Forelimb muscle (tissue), 1 donor: ENCODE results near the gene C9orf78. TPM values are rescaled to one million over a fixed set of nuclear protein-coding genes. Genes with fewer than 3 reads are reported as not detected.
A peak's percentile ranks its signal among the peaks of the same experiment; 100 is the strongest.
"Not testable (repeated sequence)": the region's sequence is repeated elsewhere in the genome, so short reads cannot be mapped to it uniquely, and the experiment has no call there.

Source experiments
- DNase-seq: peaks from one replicate; pipeline ENCODE4 v3.0.0-alpha.2; 2013; ENCODE audit warnings: low read depth
- polyA plus RNA-seq: library from polyadenylated mRNA; unstranded; fragments of 120-200 nt; gene quantifications from one replicate; pipeline ENCODE4 v1.2.1, GENCODE V29; 2013; ENCODE audit not compliant: insufficient read length

The C9orf78 gene
- polyA plus RNA-seq, 1 donor: 46.7 TPM

GRCh38 chr9:129813661-129814060 is 21.4 kb downstream of the C9orf78 start:
- DNase-seq: no peak

DNA sequence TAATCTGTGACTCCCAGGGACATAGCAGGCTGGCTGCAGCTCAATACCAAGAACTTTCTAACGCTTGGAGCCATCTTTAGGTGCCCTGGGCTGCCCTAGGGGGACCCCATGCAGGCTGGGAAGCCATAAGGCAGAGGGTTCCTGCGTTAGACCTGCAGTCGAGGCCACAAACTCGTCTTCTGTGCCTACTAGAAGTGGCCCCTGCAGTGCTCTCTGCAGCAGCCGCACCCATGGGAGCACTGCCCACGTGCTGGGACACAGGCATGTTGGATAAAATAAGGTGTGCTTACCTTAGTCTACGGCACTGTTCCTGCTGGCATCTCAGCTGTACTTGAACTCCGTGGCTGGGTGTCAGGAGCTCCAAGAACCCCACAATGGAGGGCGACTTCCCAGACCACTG is 22.7 kb downstream of the C9orf78 start:
- DNase-seq: no peak

GRCh38 chr9:129811967-129812363 is 23.1 kb downstream of the C9orf78 start:
- DNase-seq: no peak

GRCh38 chr9:129810788-129811187 is 24.3 kb downstream of the C9orf78 start:
- DNase-seq: no peak

- DNase-seq: no peak
Observed at GRCh38 chr9:129810116-129810515, 25.0 kb downstream of the C9orf78 start.

GRCh38 chr9:129809346-129809745 is 25.7 kb downstream of the C9orf78 start:
- DNase-seq: no peak

- no peak for DNase-seq
Observed at GRCh38 chr9:129806061-129806460, 29.0 kb downstream of the C9orf78 start.

- DNase-seq: no peak
Observed at GRCh38 chr9:129803676-129804060, 31.4 kb downstream of the C9orf78 start.

DNA sequence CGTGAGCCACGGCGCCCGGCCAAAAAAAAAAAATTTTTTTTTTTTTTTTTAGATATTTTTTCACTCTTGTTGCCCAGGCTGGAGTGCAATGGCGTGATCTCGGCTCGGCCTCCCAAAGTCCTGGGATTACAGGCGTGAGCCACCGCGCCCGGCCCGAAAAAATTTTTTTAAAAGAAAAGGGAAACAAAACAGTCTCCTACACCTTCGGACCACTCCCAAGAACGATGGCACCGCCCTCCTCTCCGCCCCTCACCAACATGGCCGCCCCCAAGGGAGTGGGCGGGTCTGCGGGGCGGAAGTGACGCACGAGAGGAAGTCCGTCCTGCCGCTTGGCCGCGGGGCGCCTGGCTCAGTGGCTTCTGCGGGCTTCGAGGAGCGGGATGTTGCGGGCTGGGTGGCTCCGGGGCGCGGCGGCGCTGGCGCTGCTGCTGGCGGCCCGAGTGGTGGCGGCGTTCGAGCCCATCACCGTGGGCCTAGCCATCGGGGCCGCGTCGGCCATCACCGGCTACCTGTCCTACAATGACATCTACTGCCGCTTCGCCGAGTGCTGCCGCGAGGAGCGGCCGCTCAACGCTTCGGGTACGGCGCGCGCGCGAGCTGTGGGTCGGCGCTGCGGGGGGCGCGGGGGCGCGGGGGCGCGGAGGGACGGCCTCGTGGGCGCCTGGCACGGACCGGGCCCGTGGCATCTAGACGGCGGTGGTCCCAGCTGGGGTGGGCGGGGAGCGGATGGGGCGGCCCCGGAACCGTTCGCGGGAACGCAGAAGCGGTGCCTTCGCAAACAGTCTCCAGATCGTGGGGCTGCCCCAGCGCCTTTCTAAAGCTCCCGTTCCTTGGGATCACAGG is 32.0 kb downstream of the C9orf78 start, which contains the start of gene TOR1B:
Gene TOR1B, plus strand, starts transcription at position 352 of the 843 bp plus-strand sequence. Its CDS starts 29 bp downstream, at position 381.
- DNase-seq: peak; percentile 73

GRCh38 chr9:129801504-129801903 is 33.6 kb downstream of the C9orf78 start:
- no peak for DNase-seq

- DNase-seq: no peak
Observed at GRCh38 chr9:129798973-129799372, 36.1 kb downstream of the C9orf78 start.

DNA sequence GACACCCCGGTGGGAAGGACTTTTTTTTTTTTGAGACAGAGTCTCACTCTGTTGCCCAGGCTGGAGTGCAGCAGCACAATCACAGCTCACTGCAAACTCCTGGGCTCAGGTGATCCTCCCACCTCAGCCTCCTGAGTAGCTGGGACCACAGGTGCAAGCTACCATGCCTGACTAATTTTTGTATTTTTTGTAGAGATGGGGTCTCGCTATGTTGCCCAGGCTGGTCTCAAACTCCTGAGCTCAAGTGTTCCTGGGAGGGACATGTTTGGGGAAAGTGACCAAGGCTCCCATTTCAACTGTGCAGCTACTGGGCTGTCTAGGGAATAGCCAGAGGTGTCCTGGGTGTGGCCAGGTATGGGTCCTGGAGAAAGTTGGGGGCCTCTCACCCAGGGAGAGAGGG is 39.0 kb downstream of the C9orf78 start:
- DNase-seq: not testable (repeated sequence)

DNA sequence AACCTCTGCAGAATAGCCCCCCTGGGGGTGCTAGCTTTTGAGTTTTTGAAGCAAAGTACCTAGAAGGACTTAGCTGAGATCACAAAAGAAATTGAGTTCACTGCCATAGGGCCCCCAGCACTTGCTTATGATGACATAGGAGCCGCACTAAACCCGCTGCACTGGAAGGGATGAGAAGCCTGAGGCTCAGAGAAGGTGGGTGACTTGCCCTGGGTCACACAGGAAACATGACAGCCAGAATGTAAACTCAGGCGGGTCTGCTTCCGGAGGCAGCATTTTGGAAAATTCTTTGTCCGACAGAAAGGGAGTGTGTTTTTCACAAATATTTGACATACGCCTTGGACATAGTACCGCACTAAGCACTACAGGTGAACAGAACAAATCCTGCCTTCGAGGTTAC is 40.5 kb downstream of the C9orf78 start:
- DNase-seq: no peak

GRCh38 chr9:129786481-129786880 is 48.6 kb downstream of the C9orf78 start:
- no peak for DNase-seq

- DNase-seq: no peak
Observed at GRCh38 chr9:129785866-129786265, 49.2 kb downstream of the C9orf78 start.

DNA sequence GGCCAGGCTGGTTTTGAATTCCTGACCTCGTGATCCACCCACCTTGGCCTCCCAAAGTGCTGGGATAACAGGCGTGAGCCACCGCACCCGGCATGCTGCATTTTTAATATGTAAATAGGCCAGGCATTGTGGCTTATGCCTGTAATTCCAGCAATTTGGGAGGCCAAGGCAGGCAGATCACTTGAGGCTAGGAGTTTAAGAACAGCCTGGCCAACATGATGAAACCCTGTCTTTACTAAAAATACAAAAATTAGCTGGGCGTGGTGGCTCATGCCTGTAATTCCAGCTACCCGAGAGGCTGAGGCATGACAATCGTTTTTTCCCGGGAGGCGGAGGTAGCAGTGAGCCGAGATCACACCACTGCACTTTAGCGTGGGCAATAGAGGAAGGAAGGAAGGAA is 50.1 kb downstream of the C9orf78 start:
- DNase-seq: not testable (repeated sequence)

DNA sequence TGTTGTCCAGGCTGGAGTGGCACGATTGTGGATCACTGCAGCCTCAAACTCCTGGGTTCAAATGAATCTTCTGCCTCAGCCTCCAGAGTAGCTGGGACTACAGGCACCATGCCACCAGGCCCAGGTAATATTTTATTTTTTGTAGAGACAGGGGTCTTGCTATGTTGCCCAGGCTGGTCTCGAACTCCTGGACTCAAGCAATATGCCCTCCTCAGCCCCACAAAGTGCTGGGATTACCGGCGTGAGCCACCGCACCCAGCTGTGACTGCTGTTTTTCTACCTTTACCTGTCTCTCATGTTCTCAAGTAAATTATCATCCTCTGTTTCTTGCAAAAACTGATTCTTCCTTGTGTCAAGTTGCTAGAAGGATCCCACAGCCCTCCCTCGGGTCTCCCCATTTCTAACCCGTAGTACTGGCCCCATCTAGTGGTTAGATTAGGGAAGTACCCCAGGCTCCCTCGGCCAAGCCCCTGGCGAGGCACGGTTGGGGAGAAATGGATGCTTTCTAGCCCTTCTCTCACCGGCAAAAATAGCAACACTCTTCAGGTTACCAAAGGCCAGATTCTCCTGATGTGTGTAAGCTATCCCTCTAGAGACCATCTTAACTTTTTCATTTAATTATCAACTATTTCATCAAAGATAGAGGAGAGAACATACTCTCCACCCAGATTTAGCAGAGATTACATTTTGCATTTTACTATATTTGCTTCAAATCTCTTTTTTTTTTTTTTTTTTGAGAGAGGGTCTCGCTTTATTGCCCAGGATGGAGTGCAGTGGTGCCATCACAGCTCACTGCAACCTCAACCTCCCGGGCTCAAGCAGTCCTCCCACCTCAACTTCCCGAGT is 51.3 kb downstream of the C9orf78 start:
- DNase-seq: no peak

DNA sequence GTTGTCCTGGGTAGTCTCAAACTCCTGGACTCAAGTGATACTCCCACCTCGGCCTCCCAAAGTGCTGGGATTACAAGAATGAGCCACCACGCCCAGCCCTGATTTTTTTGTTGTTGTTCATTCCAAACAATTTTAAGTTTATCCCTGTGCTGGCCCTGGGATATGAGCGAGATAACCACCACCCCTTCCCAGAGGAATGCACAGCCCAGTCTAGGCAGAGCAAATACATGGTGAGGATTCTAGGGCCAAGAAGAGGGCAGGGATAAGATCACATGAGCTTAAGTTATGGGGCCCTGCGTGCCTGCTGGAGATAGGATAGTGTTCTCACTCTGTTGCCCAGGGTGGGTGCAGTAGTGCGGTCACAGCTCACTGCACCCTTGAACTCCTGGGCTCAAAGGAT is 53.1 kb downstream of the C9orf78 start:
- DNase-seq: no peak

- DNase-seq: no peak
Observed at GRCh38 chr9:129781131-129781530, 53.9 kb downstream of the C9orf78 start.

GRCh38 chr9:129779560-129780190 is 55.4 kb downstream of the C9orf78 start:
- DNase-seq: no peak

DNA sequence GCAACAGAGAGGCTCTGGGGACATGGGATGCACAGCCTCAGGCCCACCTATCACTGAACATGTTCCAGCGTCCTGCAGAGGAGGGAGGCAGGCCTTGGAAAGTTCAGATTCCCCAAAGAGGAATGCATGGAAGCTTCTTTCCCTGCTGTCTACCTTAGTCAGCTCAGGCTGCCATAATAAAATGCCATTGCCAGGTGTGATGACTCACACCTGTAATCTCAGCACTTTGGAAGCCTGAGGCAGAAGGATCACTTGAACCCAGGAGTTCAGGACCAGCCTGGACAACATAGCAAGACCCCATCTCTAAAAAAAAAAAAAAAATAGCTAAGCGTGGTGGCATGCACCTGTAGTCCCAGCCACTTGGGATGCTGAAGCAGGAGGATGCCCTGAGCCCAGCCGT is 56.6 kb downstream of the C9orf78 start:
- no peak for DNase-seq

DNA sequence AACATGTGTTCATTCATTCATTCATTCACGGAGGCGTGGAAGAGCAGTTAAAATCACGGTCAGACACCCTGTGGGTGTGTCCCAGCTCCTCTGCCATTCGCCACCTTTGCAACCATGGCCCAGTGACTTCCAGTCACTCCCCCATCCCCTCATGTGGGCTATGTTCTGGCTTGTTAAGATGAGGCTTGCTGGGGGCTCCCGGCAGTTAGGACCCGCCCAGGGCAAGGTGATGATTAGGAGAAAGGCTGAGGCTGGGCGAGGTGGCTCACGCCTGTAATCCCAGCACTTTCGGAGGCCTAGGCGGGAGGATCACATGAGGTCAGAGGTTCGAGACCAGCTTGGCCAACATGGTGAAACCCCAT is 57.3 kb downstream of the C9orf78 start:
- no peak for DNase-seq
